A673 (cell line): Measurements from ENCODE around the gene ROBO2. TPM values are rescaled to one million over a fixed set of nuclear protein-coding genes. Genes with fewer than 3 reads are reported as not detected.

ENCODE experiments used
- BruUV-seq: library from RNA; stranded (reverse); fragments of 400-500 nt; replicated peaks from 2 replicates; lab custom pipeline; 2021; lab: Mats Ljungman, UMichigan
- CTCF ChIA-PET: fragments of 300-600 bp; sonication (Branson Sonifier 250); formaldehyde crosslinking; loops from one replicate; lab custom pipeline; 2022; ENCODE audit warnings: antibody characterized with exemption; lab: Charles Lee
- POLR2A ChIA-PET: fragments of 300-600 bp; sonication (Branson Sonifier 250); formaldehyde crosslinking; loops from one replicate; lab custom pipeline; 2022; ENCODE audit warnings: antibody characterized with exemption; ENCODE audit not compliant: low non-redundant PET; lab: Charles Lee
- DNase-seq: peaks from one replicate; pipeline ENCODE4 v3.0.0-alpha.2; 2015; ENCODE audit warnings: low spot score
- H3K27ac ChIP-seq: fragments of 200-600 bp; sonication (generic); 2 replicates; pipeline ENCODE4 v1.5.1; 2016; ENCODE audit warnings: mixed run types, low read depth, mild to moderate bottlenecking, mixed read lengths, antibody characterized with exemption, low read length; ENCODE audit not compliant: poor library complexity, severe bottlenecking
- H3K27me3 ChIP-seq: fragments of 200-600 bp; sonication (generic); replicated peaks from 2 replicates; pipeline ENCODE4 v1.6.1; 2017; ENCODE audit warnings: mixed run types, low read depth, mild to moderate bottlenecking, mixed read lengths, antibody characterized with exemption, low read length; ENCODE audit not compliant: insufficient read depth, poor library complexity
- H3K36me3 ChIP-seq: fragments of 200-600 bp; sonication (generic); 2 replicates; pipeline ENCODE4 v1.6.1; 2016; ENCODE audit warnings: mixed run types, mild to moderate bottlenecking, mixed read lengths, antibody characterized with exemption, low read length; ENCODE audit not compliant: insufficient read depth, poor library complexity, severe bottlenecking
- H3K4me1 ChIP-seq: fragments of 200-600 bp; sonication (generic); 2 replicates; pipeline ENCODE4 v1.6.1; 2017; ENCODE audit warnings: mixed run types, mild to moderate bottlenecking, mixed read lengths, antibody characterized with exemption, low read length; ENCODE audit not compliant: insufficient read depth, poor library complexity, severe bottlenecking
- H3K4me3 ChIP-seq: fragments of 200-600 bp; sonication (generic); 2 replicates; pipeline ENCODE4 v1.5.1; 2016; ENCODE audit warnings: low read depth, mixed run types, mild to moderate bottlenecking, mixed read lengths, low read length; ENCODE audit not compliant: poor library complexity, severe bottlenecking
- H3K9me3 ChIP-seq: fragments of 200-600 bp; sonication (generic); 2 replicates; pipeline ENCODE4 v1.6.1; 2016; ENCODE audit warnings: mixed run types, low read depth, mild to moderate bottlenecking, mixed read lengths, antibody characterized with exemption, low read length; ENCODE audit not compliant: poor library complexity, severe bottlenecking
- CTCF ChIP-seq: fragments of 300-800, 200-600 bp; sonication (generic); conservative IDR thresholded peaks from 2 replicates; pipeline ENCODE4 v1.5.1; 2017; ENCODE audit warnings: low read depth, mild to moderate bottlenecking, antibody characterized with exemption, low read length, moderate library complexity, mixed read lengths
- EZH2 ChIP-seq: fragments of 200-600 bp; sonication (generic); IDR thresholded peaks from 2 replicates; pipeline ENCODE4 v1.6.1; 2017; ENCODE audit warnings: borderline replicate concordance, low read depth, mild to moderate bottlenecking, mixed read lengths, antibody characterized with exemption, low read length; ENCODE audit not compliant: poor library complexity, severe bottlenecking
- intact Hi-C: fragments of 100-400 bp; cut with micrococcal nuclease; formaldehyde crosslinking; loops from one replicate; pipeline ENCODE4 v1.10.0; 2022; ENCODE audit not compliant: unreplicated experiment
- total RNA-seq: library from RNA; stranded (reverse); gene quantifications from 2 replicates; pipeline ENCODE4 v1.2.3, GENCODE V29; 2021

Gene ROBO2
- total RNA-seq, 1 experiment from 2014 or later, result 17.5 TPM

- TF ChIP-seq CTCF (no peak), EZH2 (no peak)
- no peaks in the 10 kb centered on the region for H3K9me3 ChIP-seq
- CTCF ChIA-PET, result interaction anchor here (0.7 kb wide), 1 partner anchor 26 kb away, joined by 3 read pairs; no protein-coding TSS in a partner anchor
- peaks cover 6% of the 10 kb centered on the region for H3K4me1 ChIP-seq
- H3K4me3 ChIP-seq, result peak overlapping the region; percentile 67
- POLR2A ChIA-PET, result no interaction called here
- no peak overlapping the region for H3K27ac ChIP-seq
- no peaks in the 10 kb centered on the region for H3K27me3 ChIP-seq
- BruUV-seq, result no TSS peak
- no peak for DNase-seq
- no peaks in the 10 kb centered on the region for H3K36me3 ChIP-seq
- intact Hi-C loops, result loop anchor here (5.0 to 10.0 kb wide), 2 partner anchors 56 to 104 kb away; no protein-coding TSS in a partner anchor
Measured at GRCh38 chr3:77040926-77041722, 1.2 kb downstream of the ROBO2 start.

DNA sequence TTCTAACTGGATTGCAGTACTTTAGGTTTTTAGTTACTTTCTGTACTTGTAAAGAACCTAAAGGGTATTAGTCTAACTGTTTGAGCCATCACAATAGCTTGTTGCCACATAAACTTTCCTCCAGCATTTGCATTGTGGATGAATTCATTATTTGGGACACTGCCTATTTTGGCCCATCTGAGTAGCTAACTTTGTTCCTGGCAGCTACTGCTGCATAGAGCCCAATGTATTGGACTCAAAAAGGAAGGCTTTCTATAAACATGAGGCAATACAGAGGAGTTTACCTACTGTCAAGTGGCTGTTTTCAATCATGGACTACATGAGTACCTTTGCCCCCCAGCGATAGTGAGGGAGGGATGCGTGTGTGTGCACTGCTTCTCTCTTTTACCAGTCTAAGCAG lies 1.9 kb downstream of the ROBO2 start:
- BruUV-seq, result no TSS peak
- intact Hi-C loops, result loop anchor here (5.0 to 10.0 kb wide), 2 partner anchors 55 to 103 kb away; no protein-coding TSS in a partner anchor

GRCh38 chr3:77042343-77042742 lies 2.4 kb downstream of the ROBO2 start:
- ChIA-PET POLR2A (no interaction called here), CTCF (no interaction called here)
- H3K4me1 ChIP-seq, result peaks cover 15% of the 10 kb centered on the region
- H3K27ac ChIP-seq, result no peak overlapping the region
- H3K36me3 ChIP-seq, result no peaks in the 10 kb centered on the region
- no peaks in the 10 kb centered on the region for H3K27me3 ChIP-seq
- BruUV-seq, result no TSS peak
- TF ChIP-seq CTCF, result no peak
- TF ChIP-seq EZH2, result no peak
- intact Hi-C loops, result loop anchor here (5.0 to 10.0 kb wide), 2 partner anchors 55 to 102 kb away; no protein-coding TSS in a partner anchor
- no peak for DNase-seq
- peak overlapping the region; percentile 67 for H3K4me3 ChIP-seq
- H3K9me3 ChIP-seq, result no peaks in the 10 kb centered on the region

More for the DNA sequence above, 1.9 kb downstream of the ROBO2 start:
- Histone ChIP-seq H3K9me3 (no peaks in the 10 kb centered on the region), H3K27ac (no peak overlapping the region), H3K27me3 (no peaks in the 10 kb centered on the region), H3K36me3 (no peaks in the 10 kb centered on the region), H3K4me1 (peaks cover 12% of the 10 kb centered on the region), H3K4me3 (peak overlapping the region; percentile 67)
- CTCF ChIA-PET, result interaction anchor here (0.7 kb wide), 1 partner anchor 25 kb away, joined by 3 read pairs; no protein-coding TSS in a partner anchor
- no peak for TF ChIP-seq CTCF
- TF ChIP-seq EZH2, result no peak
- DNase-seq, result no peak
- POLR2A ChIA-PET, result no interaction called here
